ENCODE results near the gene RAD21L1. TPM values are rescaled to one million over a fixed set of nuclear protein-coding genes. Genes with fewer than 3 reads are reported as not detected.

The RAD21L1 gene
- total RNA-seq, 1 donor from 2014 or later = 1.1 TPM

DNA sequence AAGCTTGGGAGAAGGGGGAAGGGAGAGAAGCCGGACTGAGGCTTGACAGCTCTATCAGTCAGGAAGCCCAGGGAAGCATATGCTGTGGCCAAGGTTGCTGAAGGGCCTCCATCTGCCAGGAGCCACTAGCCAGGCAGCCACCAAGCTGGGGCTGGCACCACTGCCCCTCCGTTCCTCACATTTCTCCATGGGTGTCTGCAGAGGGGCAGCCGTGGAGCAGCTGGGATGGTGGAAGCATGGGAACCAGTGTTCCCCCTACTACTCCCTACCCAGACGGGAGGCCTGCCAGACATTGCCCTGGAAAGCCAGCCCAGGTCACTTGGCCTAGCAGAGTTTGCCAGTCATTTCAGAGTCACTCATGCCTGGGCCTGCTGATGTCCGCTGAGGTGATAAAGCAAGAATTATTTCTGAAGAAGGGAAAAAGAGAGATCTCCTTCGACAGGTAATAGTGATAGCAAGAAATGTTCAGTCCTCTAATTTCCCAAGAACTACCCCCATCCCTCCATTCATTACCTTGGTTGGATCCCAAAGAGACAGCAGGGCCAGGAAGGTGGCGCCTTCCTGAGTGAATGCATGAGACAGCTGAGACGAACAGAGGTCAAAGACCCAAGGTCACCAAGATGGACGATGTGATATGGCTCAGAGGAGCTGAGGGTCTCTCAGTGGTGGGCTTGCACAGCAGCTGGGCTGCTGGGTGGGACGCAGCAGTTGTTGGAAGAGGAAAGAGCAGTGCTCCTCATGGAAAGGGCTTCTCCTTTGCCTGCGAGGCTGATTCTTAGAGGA, 62.1 kb downstream of the RAD21L1 start:
- H3K4me3 Mint-ChIP-seq (ENCODE audit: unreplicated experiment) = no peak overlapping the region
- H3K4me1 Mint-ChIP-seq (ENCODE audit: unreplicated experiment) = peaks cover 25% of the 10 kb centered on the region
- peaks cover 6% of the 10 kb centered on the region for H3K36me3 Mint-ChIP-seq (ENCODE audit: low read depth, unreplicated experiment)
- TF ChIP-seq CTCF (IDR thresholded peaks at IDR 0.05; ENCODE audit: unreplicated experiment) = no peak
- no peak for DNase-seq (ENCODE audit: low spot score)
- no peak overlapping the region for H3K27ac Mint-ChIP-seq (ENCODE audit: unreplicated experiment)
- no peaks in the 10 kb centered on the region for H3K9me3 Mint-ChIP-seq (ENCODE audit: unreplicated experiment)
- H3K27me3 Mint-ChIP-seq (ENCODE audit: unreplicated experiment) = peaks cover under 1% of the 10 kb centered on the region

- Mint-ChIP-seq H3K27ac (ENCODE audit: unreplicated experiment) (peak overlapping the region; percentile 57), H3K4me3 (ENCODE audit: unreplicated experiment) (no peak overlapping the region), H3K9me3 (ENCODE audit: unreplicated experiment) (no peaks in the 10 kb centered on the region), H3K27me3 (ENCODE audit: unreplicated experiment) (peaks cover 2% of the 10 kb centered on the region), H3K36me3 (ENCODE audit: low read depth, unreplicated experiment) (peaks cover 8% of the 10 kb centered on the region), H3K4me1 (ENCODE audit: unreplicated experiment) (peaks cover 21% of the 10 kb centered on the region)
- no peak for DNase-seq (ENCODE audit: low spot score)
- no peak for TF ChIP-seq CTCF (IDR thresholded peaks at IDR 0.05; ENCODE audit: unreplicated experiment)
These were observed 65.4 kb downstream of the RAD21L1 start for GRCh38 chr20:1291191-1291741.

DNA sequence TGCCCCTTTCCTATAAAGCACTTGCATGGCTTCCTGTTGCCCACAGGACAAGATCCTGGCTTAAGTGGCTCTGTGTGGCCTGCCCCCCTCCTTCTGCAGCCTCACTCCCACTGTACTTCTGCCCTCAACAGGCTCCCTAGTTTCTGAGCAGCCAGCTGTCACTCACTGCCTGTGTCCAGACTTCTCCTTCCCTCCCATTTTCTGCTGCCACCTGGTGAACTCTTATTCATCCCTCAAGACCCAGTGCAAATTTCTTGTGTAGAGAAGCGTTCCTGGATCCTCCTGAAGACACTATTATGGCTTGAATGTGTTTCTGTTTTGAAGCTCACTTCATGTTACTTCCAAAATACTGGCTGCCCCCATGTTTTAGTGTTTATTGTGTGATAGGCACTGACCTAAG, 66.8 kb downstream of the RAD21L1 start:
- H3K27ac Mint-ChIP-seq (ENCODE audit: unreplicated experiment) = no peak overlapping the region
- no peak for TF ChIP-seq CTCF (IDR thresholded peaks at IDR 0.05; ENCODE audit: unreplicated experiment)
- H3K4me1 Mint-ChIP-seq (ENCODE audit: unreplicated experiment) = peaks cover 22% of the 10 kb centered on the region
- H3K9me3 Mint-ChIP-seq (ENCODE audit: unreplicated experiment) = no peaks in the 10 kb centered on the region
- peaks cover 2% of the 10 kb centered on the region for H3K27me3 Mint-ChIP-seq (ENCODE audit: unreplicated experiment)
- peaks cover 16% of the 10 kb centered on the region for H3K36me3 Mint-ChIP-seq (ENCODE audit: low read depth, unreplicated experiment)
- H3K4me3 Mint-ChIP-seq (ENCODE audit: unreplicated experiment) = no peak overlapping the region
- DNase-seq (ENCODE audit: low spot score) = no peak

- Mint-ChIP-seq H3K9me3 (ENCODE audit: unreplicated experiment) (no peaks in the 10 kb centered on the region), H3K36me3 (ENCODE audit: low read depth, unreplicated experiment) (peaks cover 16% of the 10 kb centered on the region), H3K27me3 (ENCODE audit: unreplicated experiment) (peaks cover 2% of the 10 kb centered on the region), H3K27ac (ENCODE audit: unreplicated experiment) (no peak overlapping the region), H3K4me3 (ENCODE audit: unreplicated experiment) (no peak overlapping the region), H3K4me1 (ENCODE audit: unreplicated experiment) (peaks cover 24% of the 10 kb centered on the region)
- DNase-seq (ENCODE audit: low spot score) = no peak
- TF ChIP-seq CTCF (IDR thresholded peaks at IDR 0.05; ENCODE audit: unreplicated experiment) = no peak
These were observed 68.0 kb downstream of the RAD21L1 start for GRCh38 chr20:1293641-1294379.

Data from endothelial cell (in vitro differentiated cells).